Keratinocyte (primary cell): ENCODE data around the gene TENT4B. TPM values are rescaled to one million over a fixed set of nuclear protein-coding genes. Genes with fewer than 3 reads are reported as not detected.
A peak's percentile ranks its signal among the peaks of the same experiment; 100 is the strongest.

Experiments
- DNase-seq: peaks from one replicate; pipeline ENCODE4 v3.0.0-alpha.2; 2011; ENCODE audit warnings: low read depth, missing footprints, low spot score
- FAIRE-seq: peaks from 2 replicates; lab custom pipeline; 2011; peaks lifted over from hg19 to GRCh38; lab: Jason Lieb, UNC
- H2AFZ ChIP-seq: 2 replicates; pipeline ENCODE4 v1.6.0; 2012; ENCODE audit warnings: low read length, control low read depth, inconsistent platforms; ENCODE audit not compliant: control insufficient read depth
- H3K27ac ChIP-seq: 2 replicates; pipeline ENCODE4 v1.5.1; 2011; ENCODE audit warnings: low read length; ENCODE audit not compliant: control insufficient read depth, insufficient read depth
- H3K27me3 ChIP-seq: 3 replicates; pipeline ENCODE4 v1.6.0; 2011; ENCODE audit warnings: low read length; ENCODE audit not compliant: control insufficient read depth, insufficient read depth; ENCODE audit errors: extremely low read depth
- H3K36me3 ChIP-seq, 2 experiments: 2 replicates in 1 of 2; 3 replicates in 1 of 2; pipeline ENCODE4 v1.5.1; 2011; ENCODE audit warnings: low read length in 2 of 2, mild to moderate bottlenecking in 1 of 2; ENCODE audit not compliant: control insufficient read depth in 2 of 2, insufficient read depth in 2 of 2; ENCODE audit errors: extremely low read depth in 1 of 2
- H3K4me1 ChIP-seq: 3 replicates; pipeline ENCODE4 v1.5.1; 2011; ENCODE audit warnings: low read length; ENCODE audit not compliant: control insufficient read depth, insufficient read depth; ENCODE audit errors: extremely low read depth
- H3K4me2 ChIP-seq: 3 replicates; pipeline ENCODE4 v1.6.0; 2011; ENCODE audit warnings: low read depth, low read length; ENCODE audit not compliant: control insufficient read depth, insufficient read depth; ENCODE audit errors: extremely low read depth
- H3K4me3 ChIP-seq, 3 experiments: fragments of 200-600 bp in 1 of 3; sonication (generic) in 1 of 3; 2 replicates in 2 of 3; 3 replicates in 1 of 3; pipeline ENCODE4 v1.5.1; 2011 to 2016; ENCODE audit warnings: low read length in 3 of 3, mild to moderate bottlenecking in 3 of 3, control low read depth in 2 of 3, inconsistent platforms in 1 of 3, low read depth in 1 of 3, mixed read lengths in 1 of 3, mixed run types in 1 of 3, moderate library complexity in 1 of 3; ENCODE audit not compliant: control insufficient read depth in 2 of 3, insufficient read depth in 2 of 3; ENCODE audit errors: extremely low read depth in 1 of 3
- H3K79me2 ChIP-seq: 2 replicates; pipeline ENCODE4 v1.6.0; 2012; ENCODE audit warnings: low read length; ENCODE audit not compliant: control insufficient read depth, insufficient read depth
- H3K9ac ChIP-seq: 3 replicates; pipeline ENCODE4 v1.6.0; 2011; ENCODE audit warnings: low read length; ENCODE audit not compliant: control insufficient read depth, insufficient read depth; ENCODE audit errors: extremely low read depth
- H3K9me1 ChIP-seq: 3 replicates; pipeline ENCODE4 v1.6.0; 2011; ENCODE audit warnings: low read length; ENCODE audit not compliant: control insufficient read depth, insufficient read depth; ENCODE audit errors: extremely low read depth
- H3K9me3 ChIP-seq: 2 replicates; pipeline ENCODE4 v1.5.1; 2012; ENCODE audit warnings: low read depth, low read length; ENCODE audit not compliant: control insufficient read depth
- H4K20me1 ChIP-seq: 3 replicates; pipeline ENCODE4 v1.6.0; 2011; ENCODE audit warnings: low read length; ENCODE audit not compliant: control insufficient read depth, insufficient read depth; ENCODE audit errors: extremely low read depth
- CTCF ChIP-seq, 3 experiments: IDR thresholded peaks in 1 of 3; conservative IDR thresholded peaks in 1 of 3; optimal IDR thresholded peaks in 1 of 3; 2 replicates in 2 of 3; 3 replicates in 1 of 3; pipeline versions ENCODE3 to v1.5.1; 2011; ENCODE audit warnings: low read length in 3 of 3, mild to moderate bottlenecking in 3 of 3, moderate library complexity in 2 of 3, control low read depth in 1 of 3, inconsistent platforms in 1 of 3; ENCODE audit not compliant: insufficient read depth in 2 of 3; ENCODE audit errors: extremely low read depth in 1 of 3
- EZH2 ChIP-seq: IDR thresholded peaks from one replicate; pipeline ENCODE4 v1.6.1; 2012; ENCODE audit warnings: inconsistent platforms, mild to moderate bottlenecking, low read length, moderate library complexity
- dilution Hi-C: fragments of 300-500 bp; cut with MboI; formaldehyde crosslinking; loops from one replicate; pipeline ENCODE4 v1.7.0; 2020; ENCODE audit warnings: low sequenced_read_pairs; ENCODE audit not compliant: extremely low pct_ligation_motif_present
- polyA plus RNA-seq, 5 experiments: library from polyadenylated mRNA; depleted of rRNA in 3 of 5; stranded (reverse) in 3 of 5; stranded (forward) in 1 of 5; unstranded in 1 of 5; fragments of >200 nt; gene quantifications; 1 replicate in 1 of 5; 2 replicates in 3 of 5; 3 replicates in 1 of 5; pipeline versions ENCODE4 v1.2.1 to v1.2.3, GENCODE V29; 2011 to 2012; ENCODE audit warnings: missing spikeins in 2 of 5, low read depth in 1 of 5, low replicate concordance in 1 of 5

The TENT4B gene
- polyA plus RNA-seq, 1 donor (not counting 4 experiments of a cell fraction or from before 2014, with no cell fraction given), result 14.8 TPM

GRCh38 chr16:50201787-50202186 lies 48.7 kb downstream of the TENT4B start:
- dilution Hi-C loops, result no loop called here
- Histone ChIP-seq H3K4me3 (peak overlapping the region in 1 of 3 experiments; percentile 5), H2AFZ (no peak overlapping the region), H3K9ac (no peak overlapping the region), H4K20me1 (no peaks in the 10 kb centered on the region), H3K27ac (peak overlapping the region; percentile 92), H3K79me2 (peaks cover 87% of the 10 kb centered on the region), H3K27me3 (no peaks in the 10 kb centered on the region), H3K9me1 (peaks cover 3% of the 10 kb centered on the region), H3K9me3 (no peaks in the 10 kb centered on the region), H3K4me1 (peaks cover 39% of the 10 kb centered on the region), H3K4me2 (peak overlapping the region; percentile 92), H3K36me3 (no peaks in the 10 kb centered on the region)
- TF ChIP-seq EZH2 (no peak), CTCF (optimal IDR thresholded peaks at IDR 0.05 in 1 of 3, IDR thresholded peaks at IDR 0.05 in 1 of 3, conservative IDR thresholded peaks at IDR 0.05 in 1 of 3; ENCODE audit: extremely low read depth in 1 of 3, insufficient read depth in 2 of 3, low read length in 3 of 3) (no peak)
- DNase-seq, result no peak
- no peak for FAIRE-seq

GRCh38 chr16:50202926-50203624 lies 50.0 kb downstream of the TENT4B start:
- H2AFZ ChIP-seq, result no peak overlapping the region
- no peaks in the 10 kb centered on the region for H4K20me1 ChIP-seq
- peaks cover 81% of the 10 kb centered on the region for H3K79me2 ChIP-seq
- dilution Hi-C loops, result no loop called here
- FAIRE-seq, result no peak
- H3K27ac ChIP-seq, result peak overlapping the region; percentile 92
- H3K27me3 ChIP-seq, result no peaks in the 10 kb centered on the region
- no peaks in the 10 kb centered on the region for H3K9me3 ChIP-seq
- peaks cover 3% of the 10 kb centered on the region for H3K9me1 ChIP-seq
- H3K36me3 ChIP-seq, result no peaks in the 10 kb centered on the region
- no peak for DNase-seq
- peak overlapping the region; percentile 56 for H3K9ac ChIP-seq
- peak overlapping the region; percentile 92 for H3K4me2 ChIP-seq
- H3K4me3 ChIP-seq, result peak overlapping the region in 2 of 3 experiments; percentile 53 to 60
- peaks cover 42% of the 10 kb centered on the region for H3K4me1 ChIP-seq
- no peak for TF ChIP-seq CTCF (optimal IDR thresholded peaks at IDR 0.05 in 1 of 3, IDR thresholded peaks at IDR 0.05 in 1 of 3, conservative IDR thresholded peaks at IDR 0.05 in 1 of 3; ENCODE audit: extremely low read depth in 1 of 3, insufficient read depth in 2 of 3, low read length in 3 of 3)
- no peak for TF ChIP-seq EZH2
